MCF 10A (cell line): Measurements from ENCODE around the gene NAXE. TPM values are rescaled to one million over a fixed set of nuclear protein-coding genes. Genes with fewer than 3 reads are reported as not detected.

Experiments used
- BruUV-seq: library from RNA; stranded (reverse); fragments of 400-500 nt; replicated peaks from 2 replicates; lab custom pipeline; 2021; lab: Mats Ljungman, UMichigan
- CTCF ChIA-PET: fragments of 300-600 bp; sonication (Branson Sonifier 250); formaldehyde crosslinking; extraction: SDS; loops from one replicate; lab custom pipeline; 2021; ENCODE audit warnings: antibody characterized with exemption, inconsistent platforms; lab: Yijun Ruan, JAX
- POLR2A ChIA-PET: fragments of 300-600, 350-650 bp; sonication (Branson Sonifier 250); formaldehyde crosslinking; extraction: SDS; loops from one replicate; lab custom pipeline; 2020; ENCODE audit warnings: antibody characterized with exemption, inconsistent platforms; lab: Yijun Ruan, JAX
- DNase-seq: peaks from one replicate; pipeline ENCODE4 v3.0.0-alpha.2; 2018; ENCODE audit not compliant: unreplicated experiment
- H3K27ac Mint-ChIP-seq: one replicate; pipeline ENCODE4 v1.8.0; 2022; ENCODE audit warnings: mild to moderate bottlenecking, low read depth, mixed read lengths; ENCODE audit not compliant: unreplicated experiment
- H3K27me3 Mint-ChIP-seq: one replicate; pipeline ENCODE4 v1.8.0; 2022; ENCODE audit warnings: mixed read lengths; ENCODE audit not compliant: insufficient read depth, unreplicated experiment
- H3K36me3 Mint-ChIP-seq: one replicate; pipeline ENCODE4 v1.8.0; 2022; ENCODE audit warnings: mild to moderate bottlenecking, moderate library complexity, mixed read lengths; ENCODE audit not compliant: insufficient read depth, unreplicated experiment
- H3K4me1 Mint-ChIP-seq: one replicate; pipeline ENCODE4 v1.8.0; 2022; ENCODE audit warnings: mixed read lengths; ENCODE audit not compliant: insufficient read depth, unreplicated experiment
- H3K4me3 Mint-ChIP-seq: one replicate; pipeline ENCODE4 v1.8.0; 2022; ENCODE audit warnings: mild to moderate bottlenecking, moderate library complexity, mixed read lengths; ENCODE audit not compliant: unreplicated experiment
- H3K9me3 Mint-ChIP-seq: one replicate; pipeline ENCODE4 v1.8.0; 2022; ENCODE audit warnings: mixed read lengths; ENCODE audit not compliant: unreplicated experiment
- CTCF ChIP-seq: fragments of 200-600 bp; IDR thresholded peaks from one replicate; pipeline ENCODE4 v1.8.0; 2022; ENCODE audit warnings: antibody characterized with exemption, mild to moderate bottlenecking; ENCODE audit not compliant: unreplicated experiment
- intact Hi-C: fragments of 100-400 bp; cut with micrococcal nuclease; formaldehyde crosslinking; loops from 2 replicates; pipeline ENCODE4 v1.14.1; 2022
- total RNA-seq: library from RNA; stranded (reverse); gene quantifications from 2 replicates; pipeline ENCODE4 v1.2.3, GENCODE V29; 2022

The NAXE gene
- total RNA-seq, 1 experiment from 2014 or later = 155 TPM

- no TSS peak for BruUV-seq
- no peaks in the 10 kb centered on the region for H3K9me3 Mint-ChIP-seq
- ChIA-PET POLR2A (interaction anchor here (0.7 kb wide), 2 partner anchors 16 to 36 kb away, joined by 3 to 4 read pairs; no protein-coding TSS in a partner anchor), CTCF (interaction anchor here (0.6 to 1.5 kb wide), 7 partner anchors 10 to 172 kb away, joined by 3 to 6 read pairs (median 4); no protein-coding TSS in a partner anchor)
- intact Hi-C loops = no loop called here
- H3K27ac Mint-ChIP-seq = peak overlapping the region; percentile 46
- no peak for DNase-seq
- peaks cover 17% of the 10 kb centered on the region for H3K4me1 Mint-ChIP-seq
- no peak for TF ChIP-seq CTCF
- no peak overlapping the region for H3K4me3 Mint-ChIP-seq
- peaks cover 22% of the 10 kb centered on the region for H3K36me3 Mint-ChIP-seq
- H3K27me3 Mint-ChIP-seq = no peaks in the 10 kb centered on the region
Observed at GRCh38 chr1:156555715-156556114, 35.9 kb upstream of the NAXE start.

GRCh38 chr1:156556354-156556753 is 35.2 kb upstream of the NAXE start:
- no TSS peak for BruUV-seq
- intact Hi-C loops = no loop called here
- TF ChIP-seq CTCF = no peak
- peaks cover 17% of the 10 kb centered on the region for H3K4me1 Mint-ChIP-seq
- DNase-seq = no peak
- H3K27ac Mint-ChIP-seq = peak overlapping the region; percentile 46
- no peaks in the 10 kb centered on the region for H3K9me3 Mint-ChIP-seq
- CTCF ChIA-PET = interaction anchor here (1.0 to 1.4 kb wide), 2 partner anchors 39 to 52 kb away, joined by 3 to 6 read pairs; no protein-coding TSS in a partner anchor
- H3K4me3 Mint-ChIP-seq = no peak overlapping the region
- POLR2A ChIA-PET = no interaction called here
- H3K27me3 Mint-ChIP-seq = no peaks in the 10 kb centered on the region
- peaks cover 22% of the 10 kb centered on the region for H3K36me3 Mint-ChIP-seq

DNA sequence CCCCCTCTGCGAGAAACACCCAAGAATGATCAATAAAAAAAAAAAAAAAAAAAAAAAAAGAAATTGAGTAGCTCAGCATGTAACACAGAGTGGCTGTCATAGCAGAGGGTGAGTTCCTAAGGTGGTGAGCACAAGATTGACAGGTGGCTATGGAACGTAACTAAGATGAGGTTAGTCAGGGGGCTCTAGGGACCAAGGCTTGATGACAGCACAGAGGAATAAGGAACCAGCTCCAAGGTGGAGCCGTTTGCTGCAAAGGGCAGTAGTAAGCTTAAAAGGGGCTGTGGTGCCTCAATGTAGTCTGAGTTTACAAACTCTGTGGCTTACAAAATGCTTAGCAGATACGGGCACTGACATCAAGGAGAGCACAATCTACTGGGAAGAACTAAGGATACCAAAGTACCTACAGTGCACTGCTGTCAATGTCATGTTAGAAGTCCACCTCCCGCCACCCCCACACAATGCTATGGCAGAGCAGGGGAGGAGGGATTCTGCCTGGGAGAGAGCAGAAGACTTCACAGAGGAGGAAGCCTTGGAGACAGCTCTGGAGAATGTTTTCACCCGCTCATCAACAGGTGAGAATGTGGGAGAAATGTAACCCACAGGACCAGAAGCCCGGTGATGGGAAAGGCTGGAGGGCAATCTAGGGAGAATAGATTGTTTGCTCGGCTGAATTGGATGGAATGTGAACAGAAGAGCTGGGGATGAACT is 32.3 kb upstream of the NAXE start:
- Mint-ChIP-seq H3K27ac (peak overlapping the region; percentile 19), H3K27me3 (no peaks in the 10 kb centered on the region), H3K36me3 (peaks cover 18% of the 10 kb centered on the region), H3K4me1 (no peaks in the 10 kb centered on the region), H3K4me3 (no peak overlapping the region), H3K9me3 (no peaks in the 10 kb centered on the region)
- no peak for DNase-seq
- BruUV-seq = no TSS peak
- ChIA-PET CTCF (interaction anchor here (0.7 kb wide), 1 partner anchor 44 kb away, joined by 3 read pairs; no protein-coding TSS in a partner anchor), POLR2A (interaction anchor here (0.8 to 1.3 kb wide), 2 partner anchors 13 to 23 kb away, joined by 3 read pairs; no protein-coding TSS in a partner anchor)
- no peak for TF ChIP-seq CTCF
- intact Hi-C loops = no loop called here

DNA sequence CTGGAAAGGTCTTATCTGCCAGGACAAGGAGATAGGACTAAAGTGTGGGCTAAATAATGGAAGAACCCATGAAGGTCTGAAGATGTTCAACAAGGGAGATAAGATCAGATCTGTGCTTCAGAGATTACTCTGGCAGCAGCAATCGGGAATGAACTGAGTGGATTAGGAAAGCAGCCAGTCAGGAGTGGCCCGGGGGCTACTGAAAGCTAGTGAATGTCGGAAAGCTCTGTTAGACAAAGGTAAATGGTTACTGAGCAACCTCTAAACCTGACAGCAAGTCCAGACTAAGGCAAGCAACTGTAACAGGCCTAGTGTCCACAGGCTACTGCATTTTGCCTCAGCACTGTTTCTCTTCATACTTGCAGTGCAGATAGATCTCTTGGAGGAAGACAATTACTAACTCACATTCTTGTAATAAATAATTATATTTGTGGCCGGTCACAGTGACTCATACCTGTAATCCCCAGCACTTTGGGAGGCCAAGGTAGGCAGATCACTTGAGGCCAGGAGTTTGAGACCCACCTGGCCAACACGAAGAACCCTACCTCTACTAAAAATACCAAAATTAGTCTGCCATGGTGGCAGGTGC is 31.7 kb upstream of the NAXE start:
- peak overlapping the region; percentile 19 for H3K27ac Mint-ChIP-seq
- no peaks in the 10 kb centered on the region for H3K9me3 Mint-ChIP-seq
- H3K4me1 Mint-ChIP-seq = no peaks in the 10 kb centered on the region
- DNase-seq = no peak
- ChIA-PET CTCF (interaction anchor here (0.7 kb wide), 1 partner anchor 45 kb away, joined by 3 read pairs; no protein-coding TSS in a partner anchor), POLR2A (interaction anchor here (0.8 to 1.3 kb wide), 2 partner anchors 12 to 24 kb away, joined by 3 read pairs; no protein-coding TSS in a partner anchor)
- peaks cover 14% of the 10 kb centered on the region for H3K36me3 Mint-ChIP-seq
- intact Hi-C loops = no loop called here
- BruUV-seq = no TSS peak
- H3K27me3 Mint-ChIP-seq = no peaks in the 10 kb centered on the region
- H3K4me3 Mint-ChIP-seq = no peak overlapping the region
- no peak for TF ChIP-seq CTCF
